ENCODE results near the gene TTC34.
"Not testable (repeated sequence)": the region's sequence is repeated elsewhere in the genome, so short reads cannot be mapped to it uniquely, and the experiment has no call there.

TTC34 gene

GRCh38 chr1:2687638-2688335 is 113.7 kb downstream of the TTC34 start:
- H3K18ac ChIP-seq (ENCODE audit: low read length); H2BK120ac ChIP-seq (ENCODE audit: insufficient read depth, low read length, poor library complexity); H4K91ac ChIP-seq (ENCODE audit: low read depth, low read length); H2BK5ac ChIP-seq (ENCODE audit: low read depth, low read length, poor library complexity); H3K4me1 ChIP-seq (ENCODE audit: control insufficient read depth in 1 of 2, insufficient read depth in 2 of 2, low read length in 2 of 2); H3K36me3 ChIP-seq (ENCODE audit: control insufficient read depth in 1 of 2, insufficient read depth in 2 of 2, low read length in 2 of 2); H3K4ac ChIP-seq (ENCODE audit: low read depth, low read length); H3K23ac ChIP-seq (ENCODE audit: low read length); H4K8ac ChIP-seq (ENCODE audit: low read depth, low read length); H3K27ac ChIP-seq (ENCODE audit: low read depth, low read length); H3K4me3 ChIP-seq (ENCODE audit: low read depth, low read length); H2BK12ac ChIP-seq (ENCODE audit: low read length); H3K79me1 ChIP-seq (ENCODE audit: low read length); H3K79me2 ChIP-seq (ENCODE audit: control insufficient read depth, insufficient read depth, low read length, poor library complexity); DNase-seq; H3K27me3 ChIP-seq (ENCODE audit: insufficient read depth, low read length); H3K4me2 ChIP-seq (ENCODE audit: low read length); H2AK5ac ChIP-seq (ENCODE audit: low read length); H4K12ac ChIP-seq (ENCODE audit: low read depth, low read length); H2AFZ ChIP-seq (ENCODE audit: insufficient read depth, low read length, poor library complexity); H3K14ac ChIP-seq (ENCODE audit: low read length); H3K9ac ChIP-seq (ENCODE audit: low read length): not testable (repeated sequence)
- no CpG with 5 or more reads among the region's 17 CpGs for WGBS (ENCODE audit: extremely low coverage, insufficient coverage, insufficient read length)
- peaks cover 30% of the 10 kb centered on the region for H3K9me3 ChIP-seq (ENCODE audit: insufficient read depth, low read depth, low read length)

- WGBS (ENCODE audit: extremely low coverage, insufficient coverage, insufficient read length): no CpG with 5 or more reads among the region's 14 CpGs
- not testable (repeated sequence) for H3K79me2 ChIP-seq (ENCODE audit: control insufficient read depth, insufficient read depth, low read length, poor library complexity); H3K79me1 ChIP-seq (ENCODE audit: low read length); H3K27ac ChIP-seq (ENCODE audit: low read depth, low read length); H2AFZ ChIP-seq (ENCODE audit: insufficient read depth, low read length, poor library complexity); H3K4ac ChIP-seq (ENCODE audit: low read depth, low read length); H3K18ac ChIP-seq (ENCODE audit: low read length); H3K14ac ChIP-seq (ENCODE audit: low read length); H4K91ac ChIP-seq (ENCODE audit: low read depth, low read length); H3K9ac ChIP-seq (ENCODE audit: low read length); H3K27me3 ChIP-seq (ENCODE audit: insufficient read depth, low read length); H2BK5ac ChIP-seq (ENCODE audit: low read depth, low read length, poor library complexity); H3K23ac ChIP-seq (ENCODE audit: low read length); H3K4me2 ChIP-seq (ENCODE audit: low read length); H3K4me3 ChIP-seq (ENCODE audit: low read depth, low read length); H4K12ac ChIP-seq (ENCODE audit: low read depth, low read length); H2AK5ac ChIP-seq (ENCODE audit: low read length); H3K36me3 ChIP-seq (ENCODE audit: control insufficient read depth in 1 of 2, insufficient read depth in 2 of 2, low read length in 2 of 2); DNase-seq; H2BK12ac ChIP-seq (ENCODE audit: low read length); H2BK120ac ChIP-seq (ENCODE audit: insufficient read depth, low read length, poor library complexity); H3K4me1 ChIP-seq (ENCODE audit: control insufficient read depth in 1 of 2, insufficient read depth in 2 of 2, low read length in 2 of 2); H4K8ac ChIP-seq (ENCODE audit: low read depth, low read length)
- peaks cover 30% of the 10 kb centered on the region for H3K9me3 ChIP-seq (ENCODE audit: insufficient read depth, low read depth, low read length)
Observed at GRCh38 chr1:2687174-2687591, 114.3 kb downstream of the TTC34 start.

GRCh38 chr1:2686091-2686863 is 115.2 kb downstream of the TTC34 start:
- H3K36me3 ChIP-seq (ENCODE audit: control insufficient read depth in 1 of 2, insufficient read depth in 2 of 2, low read length in 2 of 2); H2AK5ac ChIP-seq (ENCODE audit: low read length); H3K27ac ChIP-seq (ENCODE audit: low read depth, low read length); H2BK5ac ChIP-seq (ENCODE audit: low read depth, low read length, poor library complexity); H3K79me2 ChIP-seq (ENCODE audit: control insufficient read depth, insufficient read depth, low read length, poor library complexity); H4K8ac ChIP-seq (ENCODE audit: low read depth, low read length); H3K79me1 ChIP-seq (ENCODE audit: low read length); H4K91ac ChIP-seq (ENCODE audit: low read depth, low read length); H3K27me3 ChIP-seq (ENCODE audit: insufficient read depth, low read length); H3K18ac ChIP-seq (ENCODE audit: low read length); H3K9ac ChIP-seq (ENCODE audit: low read length); H4K12ac ChIP-seq (ENCODE audit: low read depth, low read length); DNase-seq; H3K23ac ChIP-seq (ENCODE audit: low read length); H2BK12ac ChIP-seq (ENCODE audit: low read length); H3K14ac ChIP-seq (ENCODE audit: low read length); H3K4me3 ChIP-seq (ENCODE audit: low read depth, low read length); H3K4me1 ChIP-seq (ENCODE audit: control insufficient read depth in 1 of 2, insufficient read depth in 2 of 2, low read length in 2 of 2); H2AFZ ChIP-seq (ENCODE audit: insufficient read depth, low read length, poor library complexity); H3K4ac ChIP-seq (ENCODE audit: low read depth, low read length); H2BK120ac ChIP-seq (ENCODE audit: insufficient read depth, low read length, poor library complexity); H3K4me2 ChIP-seq (ENCODE audit: low read length): not testable (repeated sequence)
- peaks cover 30% of the 10 kb centered on the region for H3K9me3 ChIP-seq (ENCODE audit: insufficient read depth, low read depth, low read length)
- no CpG with 5 or more reads among the region's 23 CpGs for WGBS (ENCODE audit: extremely low coverage, insufficient coverage, insufficient read length)

GRCh38 chr1:2685671-2686070 is 115.8 kb downstream of the TTC34 start:
- H3K9me3 ChIP-seq (ENCODE audit: insufficient read depth, low read depth, low read length): peaks cover 28% of the 10 kb centered on the region
- H3K4me1 ChIP-seq (ENCODE audit: control insufficient read depth in 1 of 2, insufficient read depth in 2 of 2, low read length in 2 of 2); H3K27me3 ChIP-seq (ENCODE audit: insufficient read depth, low read length); H3K79me1 ChIP-seq (ENCODE audit: low read length); H3K9ac ChIP-seq (ENCODE audit: low read length); H2BK12ac ChIP-seq (ENCODE audit: low read length); H2BK120ac ChIP-seq (ENCODE audit: insufficient read depth, low read length, poor library complexity); H3K79me2 ChIP-seq (ENCODE audit: control insufficient read depth, insufficient read depth, low read length, poor library complexity); DNase-seq; H3K36me3 ChIP-seq (ENCODE audit: control insufficient read depth in 1 of 2, insufficient read depth in 2 of 2, low read length in 2 of 2); H4K8ac ChIP-seq (ENCODE audit: low read depth, low read length); H3K27ac ChIP-seq (ENCODE audit: low read depth, low read length); H3K14ac ChIP-seq (ENCODE audit: low read length); H2AK5ac ChIP-seq (ENCODE audit: low read length); H2BK5ac ChIP-seq (ENCODE audit: low read depth, low read length, poor library complexity); H3K4me3 ChIP-seq (ENCODE audit: low read depth, low read length); H4K12ac ChIP-seq (ENCODE audit: low read depth, low read length); H3K23ac ChIP-seq (ENCODE audit: low read length); H2AFZ ChIP-seq (ENCODE audit: insufficient read depth, low read length, poor library complexity); H3K4me2 ChIP-seq (ENCODE audit: low read length); H4K91ac ChIP-seq (ENCODE audit: low read depth, low read length); H3K18ac ChIP-seq (ENCODE audit: low read length); H3K4ac ChIP-seq (ENCODE audit: low read depth, low read length): not testable (repeated sequence)
- no CpG with 5 or more reads among the region's 8 CpGs for WGBS (ENCODE audit: extremely low coverage, insufficient coverage, insufficient read length)
